ENCODE data around the gene PRKAR2B. TPM values are rescaled to one million over a fixed set of nuclear protein-coding genes. Genes with fewer than 3 reads are reported as not detected.
"Not testable (repeated sequence)": the region's sequence is repeated elsewhere in the genome, so short reads cannot be mapped to it uniquely, and the experiment has no call there.

PRKAR2B gene
- total RNA-seq, 4 donors from 2014 or later, result 7.1 to 22.8 (median 12.9) TPM

GRCh38 chr7:107049971-107050532, 5.5 kb downstream of the PRKAR2B start:
- Histone ChIP-seq H3K4me3 (no peak overlapping the region), H3K27ac (no peak overlapping the region), H3K9me3 (no peaks in the 10 kb centered on the region), H3K4me1 (peaks cover 8 to 18% (median 16%) of the 10 kb centered on the region in 4 donors), H3K36me3 (no peaks in the 10 kb centered on the region), H3K27me3 (no peaks in the 10 kb centered on the region)
- 83 to 96% methylated on average over 1 of the region's 1 CpG for WGBS, 2 donors (ENCODE audit: low coverage in 1 of 2)
- no peak for TF ChIP-seq EP300 (IDR thresholded peaks at IDR 0.05; ENCODE audit: low read depth)
- no peak for TF ChIP-seq POLR2A (IDR thresholded peaks at IDR 0.05)
- TF ChIP-seq POLR2AphosphoS5 (IDR thresholded peaks at IDR 0.05), result no peak
- no peak for TF ChIP-seq CTCF (IDR thresholded peaks at IDR 0.05)
- intact Hi-C loops (cut with DNase I; ENCODE audit: low total_unique reads), result no loop called here
- DNase-seq, result no peak
- in situ Hi-C loops (cut with MboI; ENCODE audit: low pct_ligation_motif_present in 1 of 4, low pct_unique_long_range_greater_than_20kb in 1 of 4, low sequenced_read_pairs in 3 of 4), result no loop called here

GRCh38 chr7:107051376-107051775, 6.9 kb downstream of the PRKAR2B start:
- no peak for DNase-seq
- Histone ChIP-seq H3K27me3 (no peaks in the 10 kb centered on the region), H3K36me3 (no peaks in the 10 kb centered on the region), H3K4me1 (peaks cover 0 to 7% (median 4%) of the 10 kb centered on the region in 4 donors), H3K9me3 (no peaks in the 10 kb centered on the region), H3K4me3 (no peak overlapping the region), H3K27ac (peak overlapping the region in 3 of 4 donors; percentile 7 to 48 (median 36))
- in situ Hi-C loops (cut with MboI; ENCODE audit: low pct_ligation_motif_present in 1 of 4, low pct_unique_long_range_greater_than_20kb in 1 of 4, low sequenced_read_pairs in 3 of 4), result no loop called here
- whole genome bisulfite sequencing, 2 donors (ENCODE audit: low coverage in 1 of 2), result 55 to 60% methylated on average over 2 of the region's 2 CpGs
- no peak for TF ChIP-seq POLR2AphosphoS5 (IDR thresholded peaks at IDR 0.05)
- no peak for TF ChIP-seq EP300 (IDR thresholded peaks at IDR 0.05; ENCODE audit: low read depth)
- no peak for TF ChIP-seq POLR2A (IDR thresholded peaks at IDR 0.05)
- intact Hi-C loops (cut with DNase I; ENCODE audit: low total_unique reads), result no loop called here

- H3K4me1 ChIP-seq; H3K36me3 ChIP-seq; H3K4me3 ChIP-seq; H3K9me3 ChIP-seq; H3K27ac ChIP-seq; H3K27me3 ChIP-seq; DNase-seq; intact Hi-C loops (cut with DNase I; ENCODE audit: low total_unique reads); in situ Hi-C loops (cut with MboI; ENCODE audit: low pct_ligation_motif_present in 1 of 4, low pct_unique_long_range_greater_than_20kb in 1 of 4, low sequenced_read_pairs in 3 of 4): not testable (repeated sequence)
- WGBS, 2 donors (ENCODE audit: low coverage in 1 of 2), result 100% methylated on average over 1 of the region's 1 CpG; no CpG with 5 or more reads in 1 of the 2 donors
Measured at GRCh38 chr7:107054965-107055364, 10.5 kb downstream of the PRKAR2B start.

- H3K36me3 ChIP-seq; intact Hi-C loops (cut with DNase I; ENCODE audit: low total_unique reads); DNase-seq; H3K4me1 ChIP-seq; H3K4me3 ChIP-seq; in situ Hi-C loops (cut with MboI; ENCODE audit: low pct_ligation_motif_present in 1 of 4, low pct_unique_long_range_greater_than_20kb in 1 of 4, low sequenced_read_pairs in 3 of 4); H3K9me3 ChIP-seq; H3K27ac ChIP-seq; H3K27me3 ChIP-seq: not testable (repeated sequence)
- WGBS, 2 donors (ENCODE audit: low coverage in 1 of 2), result 83 to 93% methylated on average over 1 to 3 of the region's 3 CpGs
Measured at GRCh38 chr7:107056058-107056457, 11.6 kb downstream of the PRKAR2B start.

GRCh38 chr7:107056728-107057473, 12.4 kb downstream of the PRKAR2B start:
- no peak for DNase-seq
- no peak for TF ChIP-seq POLR2AphosphoS5 (IDR thresholded peaks at IDR 0.05)
- no peak for TF ChIP-seq POLR2A (IDR thresholded peaks at IDR 0.05)
- no peak for TF ChIP-seq CTCF (IDR thresholded peaks at IDR 0.05)
- no peak for TF ChIP-seq EP300 (IDR thresholded peaks at IDR 0.05; ENCODE audit: low read depth)
- no peaks in the 10 kb centered on the region for H3K9me3 ChIP-seq
- no peaks in the 10 kb centered on the region for H3K27me3 ChIP-seq
- in situ Hi-C loops (cut with MboI; ENCODE audit: low pct_ligation_motif_present in 1 of 4, low pct_unique_long_range_greater_than_20kb in 1 of 4, low sequenced_read_pairs in 3 of 4) (no loop called here), intact Hi-C loops (cut with DNase I; ENCODE audit: low total_unique reads) (no loop called here)
- H3K4me3 ChIP-seq, result no peak overlapping the region
- H3K27ac ChIP-seq, result peak overlapping the region in 2 of 4 donors; percentile 37
- H3K36me3 ChIP-seq, result no peaks in the 10 kb centered on the region
- 73 to 76% methylated on average over 7 to 8 of the region's 8 CpGs for WGBS, 2 donors (ENCODE audit: low coverage in 1 of 2)
- no peaks in the 10 kb centered on the region for H3K4me1 ChIP-seq

All from transverse colon (tissue), 4 donors.